Activated CD4-positive, alpha-beta T cell treated with anti-CD3 and anti-CD28 coated beads for 36 hours (primary cell): Measurements from ENCODE around the gene ASB2. TPM values are rescaled to one million over a fixed set of nuclear protein-coding genes. Genes with fewer than 3 reads are reported as not detected.
A peak's percentile ranks its signal among the peaks of the same experiment; 100 is the strongest.

Source experiments
- ATAC-seq: fragments of 200-7000 bp; cut with Tn5 transposase; one replicate; pipeline ENCODE4 v1.10.0; 2021; ENCODE audit warnings: mild to moderate bottlenecking, moderate library complexity
- CTCF ChIA-PET: fragments of 350-600 bp; sonication (Branson Sonifier 250); formaldehyde crosslinking; loops from one replicate; lab custom pipeline; 2021; ENCODE audit warnings: antibody characterized with exemption; lab: Charles Lee
- POLR2A ChIA-PET: fragments of 350-600 bp; sonication (Branson Sonifier 250); formaldehyde crosslinking; loops from one replicate; lab custom pipeline; 2021; ENCODE audit warnings: antibody characterized with exemption, inconsistent platforms; lab: Charles Lee
- DNase-seq: peaks from one replicate; pipeline ENCODE4 v3.0.0-alpha.2; 2020
- H3K27ac Mint-ChIP-seq: one replicate; pipeline ENCODE4 v1.8.0; 2021; ENCODE audit warnings: mixed read lengths
- H3K27me3 Mint-ChIP-seq: one replicate; pipeline ENCODE4 v1.8.0; 2021; ENCODE audit warnings: mixed read lengths
- H3K36me3 Mint-ChIP-seq: one replicate; pipeline ENCODE4 v1.8.0; 2021; ENCODE audit warnings: low read depth, mixed read lengths
- H3K4me1 Mint-ChIP-seq: one replicate; pipeline ENCODE4 v1.8.0; 2021; ENCODE audit warnings: mixed read lengths
- H3K4me3 Mint-ChIP-seq: one replicate; pipeline ENCODE4 v1.8.0; 2021; ENCODE audit warnings: mild to moderate bottlenecking, moderate library complexity, mixed read lengths
- H3K9me3 Mint-ChIP-seq: one replicate; pipeline ENCODE4 v1.8.0; 2021; ENCODE audit warnings: low read depth, mixed read lengths
- intact Hi-C, 2 experiments: fragments of 100-400 bp; cut with DNase I in 1 of 2; cut with micrococcal nuclease in 1 of 2; formaldehyde crosslinking; loops; one replicate each; pipeline versions ENCODE4 v1.14.2 to v1.15.1; 2022 to 2024; cut with DNase I, micrococcal nuclease
- total RNA-seq, 2 experiments: library from RNA; stranded (reverse); gene quantifications; one replicate each; pipeline ENCODE4 v1.2.3, GENCODE V29; 2021

ASB2 gene
- total RNA-seq, 2 experiments from 2014 or later, result 24.8 to 25.5 TPM

DNA sequence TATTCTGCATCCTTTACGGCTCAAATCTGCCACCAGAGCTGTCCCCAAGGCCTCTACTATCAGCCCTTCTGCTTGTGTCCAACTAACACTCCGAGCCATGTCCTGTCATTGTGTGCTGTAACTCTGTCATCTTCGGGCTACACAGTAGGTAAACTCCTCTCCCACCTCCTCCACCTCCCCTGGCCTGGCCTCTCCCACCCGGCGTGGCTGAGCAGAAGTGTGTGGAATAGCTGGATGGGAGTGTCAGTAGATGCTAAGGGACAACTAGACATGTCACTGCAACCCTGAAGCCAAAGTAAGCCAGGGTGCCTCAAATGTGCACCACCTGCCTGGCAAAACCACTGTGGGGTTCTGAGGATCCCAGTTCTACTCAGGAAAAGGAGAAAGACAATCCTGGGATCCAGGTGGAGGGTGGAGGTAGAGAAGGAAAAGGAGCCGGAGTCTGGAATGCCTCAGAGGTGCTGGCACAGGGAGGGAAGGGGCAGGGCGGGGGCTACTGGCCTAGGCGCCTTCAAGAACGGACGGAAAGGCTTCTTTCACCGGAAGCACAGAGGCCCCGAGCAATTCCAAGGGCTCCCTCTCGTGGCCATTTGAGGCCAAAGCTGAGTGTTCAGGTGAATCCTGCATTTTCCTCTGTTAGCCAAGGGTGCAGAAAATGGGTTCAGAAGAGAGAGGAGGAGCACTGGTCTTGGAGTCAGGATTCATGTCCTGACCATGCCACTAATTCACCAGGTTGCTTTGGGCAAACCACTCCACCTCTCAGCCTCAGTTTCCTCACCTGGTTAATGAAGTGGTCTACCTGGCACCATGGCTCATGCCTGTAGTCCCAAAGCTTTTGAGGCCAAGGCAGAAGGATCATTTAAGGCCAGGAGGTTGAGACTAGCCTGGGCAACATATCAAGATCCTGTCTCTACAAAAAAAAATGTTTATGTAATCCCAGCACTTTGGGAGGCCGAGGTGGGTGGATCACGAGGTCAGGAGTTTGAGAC is 69.7 kb downstream of the ASB2 start:
- ChIA-PET POLR2A (no interaction called here), CTCF (interaction anchor here (0.6 to 1.6 kb wide), 6 partner anchors 28 to 274 kb away, joined by 3 to 4 read pairs (median 3); no protein-coding TSS in a partner anchor)
- ATAC-seq, result peak; percentile 80
- Mint-ChIP-seq H3K4me1 (peaks cover 2% of the 10 kb centered on the region), H3K27me3 (peaks cover 3% of the 10 kb centered on the region), H3K4me3 (no peak overlapping the region), H3K27ac (no peak overlapping the region), H3K9me3 (no peaks in the 10 kb centered on the region), H3K36me3 (no peaks in the 10 kb centered on the region)
- intact Hi-C loops, result loop anchor here (1.0 to 5.0 kb wide), 2 partner anchors 169 to 251 kb away; no protein-coding TSS in a partner anchor
- peak; percentile 83 for DNase-seq

- no peak overlapping the region for H3K27ac Mint-ChIP-seq
- CTCF ChIA-PET, result interaction anchor here (0.7 to 1.6 kb wide), 4 partner anchors 10 to 231 kb away, joined by 3 to 4 read pairs (median 4); no protein-coding TSS in a partner anchor
- H3K9me3 Mint-ChIP-seq, result no peaks in the 10 kb centered on the region
- DNase-seq (no peak), ATAC-seq (no peak)
- H3K4me3 Mint-ChIP-seq, result no peak overlapping the region
- H3K36me3 Mint-ChIP-seq, result no peaks in the 10 kb centered on the region
- POLR2A ChIA-PET, result no interaction called here
- peaks cover 2% of the 10 kb centered on the region for H3K4me1 Mint-ChIP-seq
- intact Hi-C loops, result loop anchor here (1.0 to 5.0 kb wide), 2 partner anchors 168 to 250 kb away; no protein-coding TSS in a partner anchor
- peaks cover 3% of the 10 kb centered on the region for H3K27me3 Mint-ChIP-seq
Measured at GRCh38 chr14:93905623-93906022, 70.7 kb downstream of the ASB2 start.

- CTCF ChIA-PET, result interaction anchor here (1.5 kb wide), 1 partner anchor 8 kb away, joined by 4 read pairs; no protein-coding TSS in a partner anchor
Measured at GRCh38 chr14:93903342-93904184, 72.8 kb downstream of the ASB2 start.

DNA sequence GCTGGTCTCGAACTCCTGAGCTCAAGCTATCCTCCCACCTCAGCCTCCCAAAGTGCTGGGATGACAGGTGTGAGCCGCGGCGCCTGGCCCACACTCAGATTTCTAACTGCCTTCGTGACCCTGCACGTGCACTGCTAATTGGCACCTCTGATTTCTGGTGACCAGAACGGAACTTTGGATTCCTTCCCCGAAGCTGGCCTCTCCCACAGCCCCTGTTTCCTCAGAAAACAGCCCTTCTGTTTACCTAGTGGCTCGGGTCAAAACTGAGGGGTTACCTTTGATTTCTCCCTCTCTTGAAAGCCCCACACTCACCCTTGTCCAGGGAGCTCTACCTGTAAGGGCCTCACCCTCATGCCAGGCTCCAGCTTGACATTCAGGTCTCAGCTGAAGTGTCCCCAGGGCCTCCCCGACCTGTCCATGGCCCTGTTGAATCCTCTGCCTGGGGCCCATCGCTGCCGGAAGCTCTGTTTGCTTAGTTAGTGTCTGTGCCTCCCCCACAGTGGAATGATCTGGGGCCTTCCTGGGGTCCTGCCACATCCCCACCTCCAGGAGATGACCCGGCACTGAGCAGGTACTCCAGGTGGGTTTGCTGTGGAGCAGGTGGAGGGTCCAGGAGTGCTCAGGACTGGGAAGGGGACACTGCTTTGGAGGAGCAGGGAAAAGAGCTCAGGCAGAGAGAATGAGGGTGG is 73.6 kb downstream of the ASB2 start:
- H3K4me3 Mint-ChIP-seq, result no peak overlapping the region
- peaks cover 3% of the 10 kb centered on the region for H3K27me3 Mint-ChIP-seq
- ChIA-PET POLR2A (no interaction called here), CTCF (no interaction called here)
- H3K9me3 Mint-ChIP-seq, result no peaks in the 10 kb centered on the region
- no peak for ATAC-seq
- DNase-seq, result no peak
- H3K36me3 Mint-ChIP-seq, result no peaks in the 10 kb centered on the region
- intact Hi-C loops, result no loop called here
- H3K27ac Mint-ChIP-seq, result no peak overlapping the region
- H3K4me1 Mint-ChIP-seq, result peaks cover 2% of the 10 kb centered on the region

More at GRCh38 chr14:93903342-93904184, 72.8 kb downstream of the ASB2 start:
- intact Hi-C loops, result no loop called here
- H3K27me3 Mint-ChIP-seq, result peaks cover 3% of the 10 kb centered on the region
- ATAC-seq (no peak), DNase-seq (peak; percentile 13)
- POLR2A ChIA-PET, result no interaction called here
- no peak overlapping the region for H3K4me3 Mint-ChIP-seq
- peaks cover 2% of the 10 kb centered on the region for H3K4me1 Mint-ChIP-seq
- H3K36me3 Mint-ChIP-seq, result no peaks in the 10 kb centered on the region
- H3K9me3 Mint-ChIP-seq, result no peaks in the 10 kb centered on the region
- H3K27ac Mint-ChIP-seq, result no peak overlapping the region

DNA sequence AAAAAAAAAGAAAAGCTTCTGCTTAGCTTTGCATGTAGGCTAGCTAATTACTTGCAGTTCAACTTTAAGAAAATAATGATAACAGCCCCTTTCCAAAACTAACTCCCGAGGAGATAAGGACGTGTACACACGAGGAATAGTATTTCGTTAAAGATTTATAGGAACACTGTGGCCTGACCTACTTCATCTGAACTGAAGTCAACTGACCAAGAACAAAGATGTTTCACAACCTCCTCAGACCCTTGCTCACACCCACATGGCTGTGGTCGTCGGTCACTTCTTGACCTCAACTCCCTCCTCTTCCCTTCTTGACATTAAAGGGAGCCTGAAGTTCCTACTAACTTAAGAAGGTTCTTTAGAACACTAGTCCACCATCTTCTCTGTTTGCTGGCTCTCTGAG is 74.6 kb downstream of the ASB2 start:
- ATAC-seq, result no peak
- intact Hi-C loops, result no loop called here
- POLR2A ChIA-PET, result no interaction called here
- Mint-ChIP-seq H3K9me3 (no peaks in the 10 kb centered on the region), H3K4me3 (no peak overlapping the region), H3K27me3 (peaks cover 3% of the 10 kb centered on the region), H3K36me3 (no peaks in the 10 kb centered on the region), H3K27ac (no peak overlapping the region), H3K4me1 (peaks cover 2% of the 10 kb centered on the region)
- CTCF ChIA-PET, result interaction anchor here (0.6 kb wide), 1 partner anchor 239 kb away, joined by 3 read pairs; no protein-coding TSS in a partner anchor
- DNase-seq, result no peak

DNA sequence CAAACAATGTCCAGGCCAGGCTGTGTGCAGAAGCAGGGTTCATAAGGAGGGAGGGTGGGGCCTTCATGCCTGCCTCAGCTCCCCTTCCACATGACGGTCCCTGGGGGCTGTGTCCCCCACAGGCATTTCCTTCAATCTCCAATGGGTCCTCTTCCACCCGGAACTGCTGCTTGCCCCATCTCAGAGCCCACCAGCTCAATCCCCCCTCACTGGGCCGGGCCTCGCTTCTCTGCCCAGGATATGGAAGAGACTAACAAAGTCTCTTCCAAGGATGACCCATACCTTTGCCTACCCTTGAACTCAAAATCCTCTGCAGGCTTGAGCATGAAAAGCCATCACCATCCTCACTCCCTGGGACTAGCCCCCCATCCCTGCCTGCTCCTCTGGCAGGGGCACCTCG is 77.6 kb downstream of the ASB2 start:
- no peaks in the 10 kb centered on the region for H3K36me3 Mint-ChIP-seq
- no peak overlapping the region for H3K4me3 Mint-ChIP-seq
- ATAC-seq, result no peak
- CTCF ChIA-PET, result no interaction called here
- no peaks in the 10 kb centered on the region for H3K4me1 Mint-ChIP-seq
- POLR2A ChIA-PET, result no interaction called here
- DNase-seq, result no peak
- H3K9me3 Mint-ChIP-seq, result no peaks in the 10 kb centered on the region
- intact Hi-C loops, result no loop called here
- no peak overlapping the region for H3K27ac Mint-ChIP-seq
- peaks cover under 1% of the 10 kb centered on the region for H3K27me3 Mint-ChIP-seq

DNA sequence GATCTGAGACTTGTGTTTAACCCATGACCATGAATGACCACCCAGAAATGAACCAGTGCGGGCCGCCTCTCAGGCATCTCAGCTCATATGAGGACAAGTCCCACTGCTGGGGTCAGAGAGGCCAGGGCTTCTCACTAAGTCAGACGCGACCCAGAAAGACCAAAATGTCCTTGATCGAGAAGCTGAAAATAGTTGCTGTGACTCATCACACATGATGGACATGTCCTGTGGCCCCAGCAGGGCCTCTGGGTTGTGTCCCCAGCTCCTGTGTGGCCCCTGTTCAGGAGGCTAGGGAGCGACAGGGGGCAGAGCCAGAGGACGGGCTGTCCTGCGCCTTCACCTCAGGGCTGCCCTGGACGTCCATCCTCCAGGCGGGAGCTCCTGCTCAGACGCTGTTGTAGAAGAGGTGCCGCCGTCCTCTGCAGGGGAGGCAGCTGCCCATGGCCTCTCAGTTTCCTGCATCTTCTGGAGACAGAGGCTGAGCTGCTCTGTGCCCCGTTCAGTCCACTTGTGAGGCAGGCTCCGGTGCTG is 78.2 kb downstream of the ASB2 start:
- intact Hi-C loops, result no loop called here
- ATAC-seq, result no peak
- no peak for DNase-seq
- H3K36me3 Mint-ChIP-seq, result no peaks in the 10 kb centered on the region
- POLR2A ChIA-PET, result no interaction called here
- no peaks in the 10 kb centered on the region for H3K27me3 Mint-ChIP-seq
- H3K4me1 Mint-ChIP-seq, result no peaks in the 10 kb centered on the region
- no peak overlapping the region for H3K4me3 Mint-ChIP-seq
- CTCF ChIA-PET, result interaction anchor here (1.2 kb wide), 1 partner anchor 244 kb away, joined by 3 read pairs; no protein-coding TSS in a partner anchor
- no peaks in the 10 kb centered on the region for H3K9me3 Mint-ChIP-seq
- no peak overlapping the region for H3K27ac Mint-ChIP-seq

DNA sequence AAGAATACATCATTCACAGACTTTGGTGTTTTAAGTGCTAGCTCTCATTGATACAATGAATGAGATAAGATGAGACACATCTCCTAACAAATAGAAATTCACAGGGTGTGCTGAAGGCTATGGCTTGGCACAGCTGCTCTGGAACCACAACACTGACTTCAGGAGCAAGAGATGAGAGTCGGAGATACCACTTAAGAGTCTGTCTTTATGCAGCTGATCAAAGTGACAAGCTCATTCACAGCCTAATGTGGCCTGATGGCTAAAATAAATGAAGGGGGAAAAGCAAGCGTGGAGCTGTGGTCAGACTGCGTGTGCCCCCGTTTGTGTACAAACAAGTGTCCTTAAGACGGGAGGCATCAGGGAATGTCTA is 78.9 kb downstream of the ASB2 start:
- intact Hi-C loops, result no loop called here
- CTCF ChIA-PET, result interaction anchor here (1.2 kb wide), 2 partner anchors 11 to 243 kb away, joined by 3 read pairs; no protein-coding TSS in a partner anchor
- Mint-ChIP-seq H3K4me1 (no peaks in the 10 kb centered on the region), H3K36me3 (no peaks in the 10 kb centered on the region), H3K27ac (no peak overlapping the region), H3K9me3 (no peaks in the 10 kb centered on the region), H3K4me3 (no peak overlapping the region), H3K27me3 (no peaks in the 10 kb centered on the region)
- ATAC-seq (no peak), DNase-seq (no peak)
- POLR2A ChIA-PET, result no interaction called here

GRCh38 chr14:93895023-93895604 is 81.3 kb downstream of the ASB2 start:
- Mint-ChIP-seq H3K27me3 (peaks cover 10% of the 10 kb centered on the region), H3K27ac (no peak overlapping the region), H3K9me3 (no peaks in the 10 kb centered on the region), H3K4me3 (no peak overlapping the region), H3K36me3 (no peaks in the 10 kb centered on the region), H3K4me1 (no peaks in the 10 kb centered on the region)
- POLR2A ChIA-PET, result no interaction called here
- intact Hi-C loops, result no loop called here
- DNase-seq (no peak), ATAC-seq (no peak)
- CTCF ChIA-PET, result interaction anchor here (0.6 to 1.6 kb wide), 5 partner anchors 10 to 240 kb away, joined by 3 to 4 read pairs (median 3); no protein-coding TSS in a partner anchor

- POLR2A ChIA-PET, result no interaction called here
- CTCF ChIA-PET, result interaction anchor here (0.7 to 1.3 kb wide), 3 partner anchors 15 to 237 kb away, joined by 3 to 11 read pairs (median 4); no protein-coding TSS in a partner anchor
- no peak overlapping the region for H3K4me3 Mint-ChIP-seq
Measured at GRCh38 chr14:93893661-93894261, 82.6 kb downstream of the ASB2 start.

More at GRCh38 chr14:93893661-93894261, 82.6 kb downstream of the ASB2 start:
- DNase-seq, result no peak
- Mint-ChIP-seq H3K27ac (no peak overlapping the region), H3K4me1 (no peaks in the 10 kb centered on the region), H3K27me3 (peaks cover 13% of the 10 kb centered on the region), H3K36me3 (no peaks in the 10 kb centered on the region), H3K9me3 (no peaks in the 10 kb centered on the region)
- ATAC-seq, result no peak
- intact Hi-C loops, result loop anchor here (1.0 to 5.0 kb wide), 3 partner anchors 86 to 239 kb away; no protein-coding TSS in a partner anchor
